Prostate gland (tissue), 2 donors: ENCODE measurements around the gene ROBO1.

Source experiments
- CTCF ChIP-seq, 4 experiments: fragments of 200-600 bp in 2 of 4; fragments of 450-650 bp in 2 of 4; sonication (generic) in 2 of 4; IDR thresholded peaks; 1 replicate in 3 of 4; 2 replicates in 1 of 4; pipeline ENCODE4 v1.5.1; 2016 to 2019; ENCODE audit warnings: antibody characterized with exemption in 4 of 4, mild to moderate bottlenecking in 2 of 4, moderate library complexity in 2 of 4
- POLR2A ChIP-seq: fragments of 450-650 bp; IDR thresholded peaks from one replicate; pipeline ENCODE4 v1.6.1; 2016; ENCODE audit warnings: antibody characterized with exemption, mild to moderate bottlenecking

- TF ChIP-seq POLR2A: no peak
- TF ChIP-seq CTCF (IDR thresholded peaks at IDR 0.05): no peak
These were observed 1178.0 kb downstream of the ROBO1 start for GRCh38 chr3:78589778-78590177.
